Epithelial cell of proximal tubule (primary cell): Measurements from ENCODE around the gene IL1R2. TPM values are rescaled to one million over a fixed set of nuclear protein-coding genes. Genes with fewer than 3 reads are reported as not detected.
A peak's percentile ranks its signal among the peaks of the same experiment; 100 is the strongest.

Source experiments
- DNase-seq: peaks from one replicate; pipeline ENCODE4 v3.0.0-alpha.2; 2011; ENCODE audit warnings: low read depth
- H3K4me3 ChIP-seq: 2 replicates; pipeline ENCODE4 v1.5.1; 2011; ENCODE audit warnings: low read depth, mild to moderate bottlenecking, low read length
- CTCF ChIP-seq: conservative IDR thresholded peaks from 2 replicates; pipeline ENCODE4 v1.5.1; 2012; ENCODE audit warnings: low read depth, mild to moderate bottlenecking, low read length
- total RNA-seq: library from RNA; depleted of rRNA; stranded (reverse); fragments of >200 nt; gene quantifications from 2 replicates; pipeline ENCODE4 v1.2.3, GENCODE V29; 2015

The IL1R2 gene
- total RNA-seq, 1 donor from 2014 or later, result 5.4 TPM

GRCh38 chr2:101952551-101952950 is 39.2 kb upstream of the IL1R2 start:
- no peak for TF ChIP-seq CTCF
- DNase-seq, result no peak
- no peak overlapping the region for H3K4me3 ChIP-seq

- no peak for DNase-seq
- H3K4me3 ChIP-seq, result no peak overlapping the region
- no peak for TF ChIP-seq CTCF
Observed at GRCh38 chr2:101956465-101957438, 35.0 kb upstream of the IL1R2 start.

- H3K4me3 ChIP-seq, result no peak overlapping the region
- TF ChIP-seq CTCF, result no peak
- DNase-seq, result peak; percentile 40
Observed at GRCh38 chr2:101958061-101958460, 33.7 kb upstream of the IL1R2 start.

- no peak for TF ChIP-seq CTCF
- H3K4me3 ChIP-seq, result no peak overlapping the region
- no peak for DNase-seq
Observed at GRCh38 chr2:101960819-101961337, 30.9 kb upstream of the IL1R2 start.

- DNase-seq, result no peak
- TF ChIP-seq CTCF, result peak; percentile 7
- no peak overlapping the region for H3K4me3 ChIP-seq
Observed at GRCh38 chr2:101961338-101962191, 30.2 kb upstream of the IL1R2 start.

GRCh38 chr2:101962309-101962708 is 29.5 kb upstream of the IL1R2 start:
- no peak overlapping the region for H3K4me3 ChIP-seq
- TF ChIP-seq CTCF, result no peak
- DNase-seq, result no peak
